ENCODE measurements around the gene TOR2A.
"Not testable (repeated sequence)": the region's sequence is repeated elsewhere in the genome, so short reads cannot be mapped to it uniquely, and the experiment has no call there.

TOR2A gene

DNA sequence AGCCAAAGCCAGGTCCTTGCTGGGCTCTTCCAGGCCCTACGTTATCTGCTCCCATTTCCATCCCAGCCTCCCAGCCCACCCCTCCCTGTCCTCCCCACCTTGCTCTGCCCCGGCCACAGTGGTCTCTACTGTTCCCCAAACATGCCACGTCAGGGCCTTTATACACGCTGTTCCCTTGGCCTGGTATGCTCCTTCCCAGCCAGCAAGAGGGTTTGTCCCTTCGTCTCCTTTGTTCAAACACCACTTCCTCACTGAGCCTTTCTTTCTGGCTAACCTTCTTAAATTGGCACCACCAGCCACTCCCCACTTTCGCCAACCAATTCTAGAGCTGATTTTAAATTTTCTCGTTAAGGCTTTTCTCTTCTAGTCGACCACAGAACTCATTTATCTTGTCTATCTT is 33.6 kb upstream of the TOR2A start:
- no peak for DNase-seq (ENCODE audit: low spot score)

DNA sequence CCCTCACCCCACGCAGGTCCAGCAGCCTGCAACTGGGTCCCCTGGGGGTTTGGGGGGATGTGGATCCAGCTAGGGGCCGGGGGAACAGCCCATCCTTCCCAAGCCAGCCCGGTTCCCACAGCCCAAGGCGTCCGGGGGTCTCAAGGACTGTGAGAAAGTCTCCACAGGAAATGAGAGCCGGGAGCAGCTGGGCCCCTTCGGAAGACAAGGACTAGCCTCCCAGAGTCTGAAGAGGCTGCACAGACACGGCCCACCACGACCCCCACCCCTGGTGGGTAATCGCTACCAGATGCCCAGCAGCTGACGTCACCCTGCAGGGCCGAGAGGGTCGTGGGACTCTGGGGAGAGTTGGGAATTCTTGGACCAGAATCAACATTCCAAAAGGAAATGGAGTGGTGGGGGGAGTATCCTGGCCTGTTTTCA is 32.8 kb upstream of the TOR2A start:
- DNase-seq (ENCODE audit: low spot score), result no peak

GRCh38 chr9:127767410-127767809 is 32.3 kb upstream of the TOR2A start:
- no peak for DNase-seq (ENCODE audit: low spot score)

- DNase-seq (ENCODE audit: low spot score), result no peak
These were observed 30.3 kb upstream of the TOR2A start for GRCh38 chr9:127765418-127765817.

DNA sequence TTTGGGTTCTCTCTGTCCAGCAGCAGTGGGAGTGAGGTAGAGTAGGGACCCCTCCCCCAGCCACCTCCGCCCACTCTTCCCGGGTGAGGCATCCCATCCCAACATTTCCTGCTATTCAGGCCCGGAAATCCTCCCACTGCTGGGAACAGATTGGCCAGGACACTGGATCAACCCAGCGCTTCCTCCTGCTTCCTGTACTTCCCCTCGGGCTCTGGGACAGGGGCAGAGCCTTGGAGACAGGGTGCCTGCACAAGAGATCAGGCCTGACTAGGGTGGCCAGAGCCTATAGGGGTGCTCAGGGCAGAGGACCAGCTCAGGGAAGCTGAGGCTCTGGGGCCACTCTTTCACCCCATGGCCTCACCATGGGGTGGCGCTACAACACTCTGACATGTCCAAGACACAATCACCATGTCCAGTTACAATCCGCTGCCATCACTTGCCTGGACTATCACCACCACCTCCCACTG is 28.9 kb upstream of the TOR2A start:
- no peak for DNase-seq (ENCODE audit: low spot score)

GRCh38 chr9:127762111-127762676 is 27.1 kb upstream of the TOR2A start:
- DNase-seq (ENCODE audit: low spot score), result no peak

- DNase-seq (ENCODE audit: low spot score), result no peak
These were observed 26.4 kb upstream of the TOR2A start for GRCh38 chr9:127761491-127761956.

GRCh38 chr9:127761061-127761460 is 26.0 kb upstream of the TOR2A start:
- no peak for DNase-seq (ENCODE audit: low spot score)

- DNase-seq (ENCODE audit: low spot score), result no peak
These were observed 23.7 kb upstream of the TOR2A start for GRCh38 chr9:127758843-127759242.

DNA sequence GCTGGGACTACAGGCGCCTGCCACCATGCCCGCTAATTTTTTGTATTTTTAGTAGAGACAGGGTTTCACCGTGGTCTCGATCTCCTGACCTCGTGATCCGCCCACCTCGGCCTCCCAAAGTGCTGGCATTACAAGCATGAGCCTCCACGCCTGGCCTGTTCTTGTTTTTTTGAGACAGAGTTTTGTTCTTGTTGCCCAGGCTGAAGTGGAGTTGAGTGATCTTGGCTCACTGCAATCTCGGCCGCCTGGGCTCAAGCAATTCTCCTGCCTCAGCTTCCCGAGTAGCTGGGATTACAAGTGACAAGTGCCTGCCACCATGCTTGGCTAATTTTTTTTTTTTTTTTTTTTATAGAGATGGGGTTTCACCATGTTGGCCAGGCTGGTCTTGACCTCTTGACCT is 21.7 kb upstream of the TOR2A start:
- not testable (repeated sequence) for DNase-seq (ENCODE audit: low spot score)

- DNase-seq (ENCODE audit: low spot score), result no peak
These were observed 21.1 kb upstream of the TOR2A start for GRCh38 chr9:127756233-127756632.

DNA sequence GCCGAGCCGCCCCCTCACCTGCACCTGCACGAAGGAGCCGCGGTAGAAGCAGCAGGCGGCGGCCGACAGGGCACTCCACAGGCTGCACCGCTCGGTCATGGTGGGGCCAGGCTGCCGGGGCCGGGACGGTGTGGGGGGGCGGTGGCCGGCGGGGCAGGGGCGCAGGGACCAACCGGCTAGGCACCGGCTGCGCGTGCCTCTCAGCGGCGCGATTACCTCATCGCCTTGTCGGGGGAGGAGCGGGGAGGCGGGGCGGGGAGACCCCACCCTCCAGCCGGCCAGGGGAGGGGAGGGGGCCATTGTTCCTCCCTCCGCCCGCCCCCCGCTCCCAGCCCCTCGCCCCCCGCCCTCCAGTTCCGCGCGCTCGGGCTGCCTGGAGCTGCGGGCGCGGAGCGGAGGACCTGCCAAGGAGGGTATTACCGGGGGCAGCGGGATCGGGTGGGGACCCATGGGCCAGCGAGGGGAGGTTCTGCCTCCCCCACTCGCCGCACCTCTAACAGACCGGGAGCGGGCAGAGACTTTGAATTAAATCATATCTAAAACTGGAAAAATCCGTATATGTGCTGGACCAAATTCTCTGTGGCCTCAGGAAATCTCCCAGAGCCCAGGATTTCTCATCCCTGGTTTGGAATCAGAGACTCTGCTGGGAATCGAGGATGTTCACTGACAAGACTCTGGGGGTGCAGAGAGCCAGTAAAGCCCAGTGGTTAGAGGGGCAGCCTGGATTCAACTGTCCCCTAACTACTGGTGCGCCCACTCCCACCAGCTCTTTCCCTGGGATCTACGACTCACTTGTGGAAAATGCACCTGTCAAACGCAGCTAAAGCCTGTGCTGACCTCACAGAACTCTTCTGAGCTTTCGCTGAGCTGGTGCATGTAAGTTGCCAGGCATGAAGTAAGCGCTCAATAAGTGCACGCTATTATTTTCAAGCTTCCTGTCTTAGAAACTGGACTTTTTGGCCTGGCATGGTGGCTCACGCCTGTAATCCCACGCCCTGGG is 20.3 kb upstream of the TOR2A start:
- no peak for DNase-seq (ENCODE audit: low spot score)

DNA sequence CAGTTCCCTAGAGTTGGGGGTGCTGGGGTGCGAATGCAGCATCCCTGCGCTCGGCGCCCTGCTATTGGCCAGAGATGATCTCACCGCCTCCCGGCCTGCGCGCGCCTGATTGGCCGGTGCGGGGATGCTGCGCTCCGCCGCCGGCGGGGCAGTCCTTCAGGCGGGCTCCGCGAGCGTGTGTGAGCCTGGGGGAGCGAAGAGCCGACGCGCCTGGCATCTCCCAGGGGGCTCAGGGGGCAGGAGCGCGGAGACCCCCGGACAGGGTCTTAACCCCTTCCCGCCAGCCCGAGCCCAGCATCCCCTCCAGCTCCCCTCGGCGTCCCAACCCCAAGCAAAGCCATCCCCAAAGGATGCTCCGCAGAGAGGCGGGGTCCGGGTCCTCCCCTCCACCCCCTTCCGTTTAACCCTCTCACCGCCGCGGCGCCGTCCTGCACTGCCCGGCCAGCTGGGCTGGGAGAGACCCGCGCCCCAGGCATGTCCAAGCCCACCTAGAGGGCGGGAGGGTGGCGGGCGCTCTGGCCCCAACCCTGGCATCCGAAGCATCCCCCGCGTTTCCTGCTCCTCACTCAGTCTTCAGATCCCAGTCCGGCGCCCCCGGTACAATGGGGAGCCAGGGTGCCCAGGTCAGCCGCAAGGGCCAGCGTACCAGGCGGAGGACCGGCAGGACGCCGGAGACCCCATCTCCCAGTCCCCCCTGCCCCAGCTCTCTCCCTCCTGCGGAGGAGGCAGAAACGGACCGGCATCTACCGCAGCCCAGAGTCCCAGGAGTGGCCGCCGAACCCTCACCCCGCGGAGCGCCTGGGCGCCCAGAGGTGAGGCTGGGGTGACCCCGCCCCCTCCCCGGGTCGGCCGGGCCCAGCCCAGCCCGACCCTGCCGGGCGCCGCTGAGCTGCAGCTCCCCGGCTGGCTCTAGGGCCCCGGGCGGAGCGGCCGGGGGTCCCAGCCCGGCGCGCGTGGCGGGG is 19.3 kb upstream of the TOR2A start:
- no peak for DNase-seq (ENCODE audit: low spot score)

GRCh38 chr9:127753622-127754021 is 18.5 kb upstream of the TOR2A start:
- no peak for DNase-seq (ENCODE audit: low spot score)

- DNase-seq (ENCODE audit: low spot score), result no peak
These were observed 18.1 kb upstream of the TOR2A start for GRCh38 chr9:127753148-127753547.

- no peak for DNase-seq (ENCODE audit: low spot score)
These were observed 16.4 kb upstream of the TOR2A start for GRCh38 chr9:127751269-127752054.

DNA sequence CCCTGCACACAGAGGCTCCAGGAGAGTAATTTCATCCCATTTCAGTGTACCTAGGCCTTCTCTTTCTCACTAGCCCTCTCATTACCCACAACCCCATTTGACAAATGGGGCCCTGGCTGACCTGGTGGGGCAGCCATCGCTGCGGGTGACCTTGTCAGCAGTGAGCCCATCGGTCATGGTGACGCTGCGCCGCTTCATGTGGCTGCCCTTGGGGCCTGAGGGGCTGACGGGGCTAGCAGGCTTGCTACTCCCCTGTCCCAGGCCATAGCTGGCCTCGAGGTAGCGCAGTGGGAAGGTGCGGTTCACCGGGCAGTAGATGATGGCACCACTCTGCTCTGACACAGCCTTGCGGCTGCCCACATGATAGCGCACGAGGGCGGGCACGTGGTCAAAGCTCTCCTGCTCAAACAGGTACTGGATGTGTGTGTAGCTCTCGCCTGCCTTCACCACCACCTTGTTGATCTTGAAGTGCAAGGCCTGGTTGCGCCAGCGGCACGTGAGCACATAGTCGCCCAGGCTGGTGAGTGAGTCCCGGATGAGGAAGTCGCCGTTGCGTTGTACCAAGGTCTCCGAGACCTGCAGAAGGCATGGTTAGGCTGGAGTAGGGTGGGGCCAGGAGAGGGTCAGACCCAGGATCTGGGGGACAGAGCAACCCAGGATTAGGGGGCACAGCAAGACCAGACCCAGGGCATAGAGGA is 14.1 kb upstream of the TOR2A start:
- DNase-seq (ENCODE audit: low spot score), result no peak

GRCh38 chr9:127746959-127747569 is 12.0 kb upstream of the TOR2A start:
- peak; percentile 30 for DNase-seq (ENCODE audit: low spot score)

DNA sequence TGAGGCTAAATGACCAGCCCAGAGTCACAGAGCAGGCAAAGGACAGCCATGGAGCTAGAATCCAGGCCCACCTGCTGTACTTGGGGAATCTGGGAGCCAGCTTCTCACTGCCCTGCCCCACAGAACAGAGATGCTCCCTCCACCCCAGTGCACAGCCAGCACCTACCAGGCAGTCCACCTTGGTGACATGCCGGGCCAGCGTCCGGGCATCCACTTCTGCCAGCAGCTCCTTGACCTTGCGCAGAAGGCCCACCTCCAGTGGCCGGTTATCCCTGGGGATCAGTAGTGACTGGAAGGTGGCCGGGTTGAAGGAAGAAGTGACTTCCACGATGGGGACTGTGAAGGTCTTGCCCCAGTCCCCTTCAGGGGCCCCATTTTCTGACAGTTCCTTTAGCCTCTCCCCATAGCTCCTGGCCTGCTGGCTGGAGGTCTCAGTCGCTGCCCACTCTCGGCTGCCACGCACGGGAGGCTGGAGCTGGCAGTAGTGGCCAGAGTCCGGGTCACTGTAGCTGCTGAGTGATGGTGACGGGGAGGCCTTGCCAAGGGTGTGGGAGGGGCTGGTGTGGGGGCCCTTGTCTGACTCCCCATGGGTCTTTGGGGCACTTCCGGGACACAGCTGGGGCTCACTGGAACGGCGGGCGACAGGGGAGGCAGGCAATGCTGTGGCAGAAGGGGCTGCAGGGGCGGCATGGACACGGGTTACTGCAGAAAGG is 9.5 kb upstream of the TOR2A start:
- no peak for DNase-seq (ENCODE audit: low spot score)
